Stromal cell of bone marrow (primary cell): ENCODE data around the gene MNDA.

ENCODE experiments used
- DNase-seq: peaks from one replicate; pipeline ENCODE4 v3.0.0-alpha.2; 2012; ENCODE audit warnings: low read depth

Gene MNDA

GRCh38 chr1:158830904-158831507, at the start of gene MNDA:
Gene MNDA, plus strand, starts transcription at chr1:158831351. Its CDS starts 10,803 bp downstream, at chr1:158842154.
- no peak for DNase-seq

DNA sequence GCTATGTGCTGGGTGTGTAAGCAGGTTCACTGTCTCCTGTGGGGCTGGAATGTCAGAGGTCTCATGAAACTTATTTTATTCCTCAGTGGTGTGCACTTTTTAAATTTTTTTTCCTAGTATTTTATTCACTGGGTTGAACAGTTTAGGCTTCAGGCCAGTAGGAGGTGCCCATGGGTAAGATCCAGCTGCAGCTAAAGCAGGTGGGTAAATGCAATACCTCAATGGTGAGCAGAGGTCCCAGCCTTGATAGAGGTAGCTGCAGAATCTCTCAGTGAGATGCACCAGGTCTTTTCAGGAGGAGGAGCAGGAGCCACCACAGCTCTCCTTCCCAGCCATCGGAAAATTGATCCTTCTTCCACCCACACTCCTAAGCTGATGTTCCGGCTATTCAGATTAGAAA, 37.5 kb upstream of the MNDA start:
- DNase-seq, result no peak

GRCh38 chr1:158794247-158794646, 36.9 kb upstream of the MNDA start:
- no peak for DNase-seq

DNA sequence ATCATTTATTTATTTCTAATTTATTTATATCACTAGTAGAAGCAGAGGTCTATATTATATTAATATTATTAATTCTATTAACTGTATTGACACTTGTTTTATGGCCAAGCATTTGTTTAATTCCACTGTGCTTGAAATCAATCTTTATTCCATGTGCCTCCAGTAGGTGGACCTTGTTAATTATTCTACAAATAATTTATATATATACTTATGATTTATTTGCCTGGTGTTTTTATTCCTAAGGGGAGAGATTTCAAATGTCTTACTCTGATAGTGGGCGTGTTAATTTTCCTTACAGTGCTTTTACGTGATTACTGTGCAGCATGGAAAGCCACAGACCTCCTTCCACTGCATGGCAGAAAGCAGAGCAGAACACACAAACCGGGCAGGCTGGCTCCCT, 32.6 kb upstream of the MNDA start:
- no peak for DNase-seq

GRCh38 chr1:158799689-158800088, 31.5 kb upstream of the MNDA start:
- no peak for DNase-seq

GRCh38 chr1:158800526-158800925, 30.6 kb upstream of the MNDA start:
- no peak for DNase-seq

DNA sequence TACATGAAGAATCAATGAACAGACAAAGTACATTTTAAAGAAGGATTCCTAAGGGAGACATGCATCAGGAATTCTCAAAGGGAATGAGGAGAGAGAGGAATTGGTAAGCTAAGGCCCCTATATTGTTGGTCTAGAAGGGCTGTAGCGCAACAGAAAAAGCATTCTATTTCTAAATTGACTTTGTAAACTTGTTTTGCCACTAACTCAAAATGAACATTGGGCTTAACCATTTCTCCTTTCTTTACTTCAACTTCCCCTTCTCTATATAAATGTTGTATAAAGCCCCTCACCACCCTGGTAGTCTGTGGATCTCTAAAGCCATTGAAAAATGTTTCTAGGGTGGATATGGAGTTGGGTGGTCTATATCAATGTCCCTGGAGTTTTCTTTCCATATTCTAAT, 29.8 kb upstream of the MNDA start:
- DNase-seq, result no peak

GRCh38 chr1:158803678-158804077, 27.5 kb upstream of the MNDA start:
- DNase-seq, result no peak

- DNase-seq, result no peak
Measured at GRCh38 chr1:158806916-158807536, 24.1 kb upstream of the MNDA start.

DNA sequence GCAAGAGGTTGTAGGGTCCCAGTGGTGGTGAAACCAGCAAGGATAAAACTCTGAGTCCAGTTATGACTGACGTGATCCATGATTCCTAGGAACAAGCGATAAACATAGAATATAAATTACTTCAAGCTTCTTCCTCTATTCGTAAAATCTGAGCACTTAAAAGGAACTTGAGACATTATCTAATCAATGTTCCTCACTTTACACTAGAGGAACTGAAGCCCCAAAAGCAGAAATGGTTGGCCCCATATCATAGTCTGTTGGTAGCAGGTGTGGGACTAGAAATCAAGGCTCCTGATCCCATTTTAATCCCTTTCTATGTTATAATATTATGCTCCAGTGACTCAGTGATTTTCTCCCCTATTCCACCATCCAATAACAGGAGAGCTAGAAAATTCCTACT, 21.9 kb upstream of the MNDA start:
- no peak for DNase-seq

GRCh38 chr1:158809862-158810261, 21.3 kb upstream of the MNDA start:
- DNase-seq, result no peak

DNA sequence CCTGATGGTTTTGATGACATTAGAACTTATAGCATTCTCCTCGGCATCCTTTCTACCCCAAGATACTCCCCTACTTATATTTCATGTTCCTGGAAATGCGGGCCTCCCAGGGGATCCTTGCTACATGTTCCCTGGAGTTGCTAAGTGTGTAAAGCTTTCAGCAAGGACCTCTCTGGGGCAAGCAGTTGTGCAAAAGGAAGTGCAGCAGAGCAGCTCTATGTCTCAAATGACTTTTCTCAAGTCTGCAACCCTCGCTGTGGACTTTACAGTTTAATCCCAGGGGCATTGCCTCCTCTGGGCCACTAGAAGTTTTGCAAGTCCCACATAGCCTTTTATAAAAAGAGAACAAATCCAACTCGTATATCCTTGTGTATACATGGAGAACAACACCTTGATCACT, 20.8 kb upstream of the MNDA start:
- DNase-seq, result no peak

GRCh38 chr1:158812336-158812735, 18.8 kb upstream of the MNDA start:
- DNase-seq, result no peak

GRCh38 chr1:158813164-158813563, 18.0 kb upstream of the MNDA start:
- no peak for DNase-seq

DNA sequence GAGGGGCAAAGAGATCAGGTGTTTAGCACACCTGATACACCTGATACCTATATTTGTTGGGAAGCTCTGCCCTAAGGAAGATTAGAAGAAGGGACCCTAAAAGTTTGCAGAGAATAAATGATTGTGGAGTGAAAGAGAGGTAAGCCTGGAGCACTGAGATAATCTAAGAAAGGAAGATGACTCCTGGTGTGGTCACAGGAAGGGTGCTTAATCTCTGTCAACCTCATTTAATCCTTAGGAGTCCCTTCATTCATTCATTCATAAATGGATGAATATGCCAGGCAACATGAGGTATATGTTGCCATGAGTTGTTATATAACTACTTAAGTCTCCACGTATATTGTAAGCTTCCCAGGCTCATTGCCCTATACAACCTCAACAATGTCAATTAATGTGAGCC, 16.2 kb upstream of the MNDA start:
- DNase-seq, result no peak

DNA sequence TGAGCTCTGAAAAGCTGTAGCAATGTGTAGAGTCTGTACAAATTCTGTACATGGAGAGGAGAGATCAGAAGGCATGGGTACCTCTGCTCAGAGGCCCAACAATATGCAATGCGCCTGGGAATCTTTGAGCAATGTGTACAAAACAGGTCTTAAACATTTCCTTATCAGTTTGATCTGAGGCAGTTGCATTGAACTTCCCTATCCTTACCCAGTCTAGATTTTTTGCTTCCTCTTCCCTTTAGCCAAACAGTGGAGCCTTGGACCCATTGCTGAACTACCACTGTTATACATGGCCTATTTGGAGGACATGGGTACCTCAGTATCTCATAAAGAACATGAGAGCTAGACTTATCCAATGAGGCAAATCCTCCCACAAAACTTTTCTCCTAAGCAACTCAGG, 12.6 kb upstream of the MNDA start:
- no peak for DNase-seq

- DNase-seq, result no peak
Measured at GRCh38 chr1:158818975-158819431, 12.1 kb upstream of the MNDA start.

GRCh38 chr1:158819461-158820443, 11.4 kb upstream of the MNDA start:
- no peak for DNase-seq

- DNase-seq, result no peak
Measured at GRCh38 chr1:158821723-158822122, 9.4 kb upstream of the MNDA start.

DNA sequence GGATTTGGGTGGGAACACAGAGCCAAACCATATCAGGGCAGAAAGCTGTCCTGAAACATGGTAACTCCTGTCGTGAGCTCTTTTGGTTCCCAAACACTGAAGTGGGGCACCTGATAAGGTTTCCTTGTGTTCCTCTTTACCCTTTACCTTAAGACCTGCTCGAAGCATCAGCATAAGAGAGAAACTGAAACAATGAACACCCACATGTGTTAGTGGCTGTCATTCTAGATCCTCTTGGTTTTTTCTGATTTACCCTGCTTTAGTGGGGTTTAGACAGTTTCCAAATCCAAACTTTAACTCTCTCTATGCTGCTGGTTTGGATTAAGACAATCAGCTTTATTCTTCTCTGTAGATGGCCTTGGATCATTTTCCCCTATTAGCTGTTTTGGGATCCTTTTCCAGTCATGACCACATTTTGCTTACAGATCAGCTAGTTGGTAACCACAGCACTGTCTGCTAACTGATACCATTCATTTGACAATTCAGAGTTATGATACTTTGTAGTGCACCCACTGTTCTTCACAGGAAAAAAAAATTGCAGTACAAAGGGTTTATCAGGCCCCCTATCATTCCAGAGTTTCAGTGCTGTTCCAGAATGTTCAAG, 975 bp upstream of the MNDA start:
- DNase-seq, result no peak

DNA sequence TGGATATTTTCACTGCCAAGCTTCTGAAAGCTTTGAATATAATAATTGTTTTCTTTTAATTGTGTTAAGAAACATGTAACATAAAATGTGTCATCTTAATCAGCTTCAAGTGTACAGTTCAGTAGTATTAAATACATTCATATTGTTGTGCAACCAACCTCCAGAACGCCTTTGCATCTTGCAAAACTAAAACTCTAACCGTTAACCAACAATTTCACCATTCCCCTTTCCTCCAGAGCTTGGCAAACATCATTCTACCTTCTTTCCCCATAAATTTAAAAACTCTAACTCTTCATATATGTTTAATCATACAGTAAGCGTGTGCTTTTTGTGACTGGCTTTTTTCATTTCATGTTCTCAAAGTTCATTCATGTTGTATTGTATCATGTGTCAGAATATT, 2.1 kb downstream of the MNDA start:
- DNase-seq, result no peak

DNA sequence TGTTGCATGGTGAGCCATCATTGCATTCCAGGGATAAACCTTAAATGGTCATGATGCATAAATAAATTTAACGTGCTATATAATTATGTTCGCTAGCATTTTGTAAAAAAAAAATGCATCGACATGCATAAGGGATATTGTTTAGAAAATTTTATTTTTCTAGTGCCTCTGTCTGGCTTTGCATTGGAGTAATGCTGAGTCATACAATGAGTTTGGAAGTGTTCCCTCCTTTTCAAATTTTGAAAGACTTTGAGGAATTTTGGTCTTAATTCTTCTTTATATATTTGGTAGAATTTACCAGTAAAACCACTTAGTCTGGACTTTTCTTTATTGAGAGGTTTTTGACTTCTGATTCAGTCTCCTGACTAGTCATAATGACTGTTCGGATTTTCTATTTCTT, 4.9 kb downstream of the MNDA start:
- no peak for DNase-seq

DNA sequence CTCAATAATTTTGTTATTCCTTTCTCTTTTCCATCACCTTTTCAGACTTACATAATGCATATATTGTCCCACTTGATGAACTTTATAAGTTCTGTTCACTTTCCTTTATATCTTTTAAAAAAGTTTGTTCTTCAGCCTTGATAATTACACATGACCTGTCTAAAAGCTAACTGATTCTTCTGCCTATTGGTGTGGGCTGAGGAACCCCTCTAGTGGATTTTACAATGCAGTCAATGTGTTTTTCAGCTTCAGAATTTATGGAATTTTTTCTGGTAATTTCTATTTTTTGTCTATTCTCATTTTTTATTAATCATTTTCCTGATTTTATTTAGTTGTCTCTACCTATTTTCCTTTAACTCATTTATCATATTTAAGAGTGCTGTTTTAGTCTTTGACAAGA, 7.5 kb downstream of the MNDA start:
- no peak for DNase-seq
